Measurements from ENCODE around the gene HCRT. TPM values are rescaled to one million over a fixed set of nuclear protein-coding genes. Genes with fewer than 3 reads are reported as not detected.

HCRT gene
- total RNA-seq, 1 donor from 2014 or later, result not detected

- DNase-seq (no peak), ATAC-seq (no peak)
- peak overlapping the region; percentile 65 for H3K4me3 ChIP-seq
- H3K27ac ChIP-seq, result peak overlapping the region; percentile 75
- H3K27me3 ChIP-seq (ENCODE audit: low read depth), result peaks cover 26% of the 10 kb centered on the region
- H3K9me3 ChIP-seq, result no peaks in the 10 kb centered on the region
- intact Hi-C loops (cut with DNase I), result no loop called here
- no peaks in the 10 kb centered on the region for H3K36me3 ChIP-seq
- H3K4me1 ChIP-seq, result peaks cover 39% of the 10 kb centered on the region
- no peak for TF ChIP-seq CTCF (IDR thresholded peaks at IDR 0.05)
Measured at GRCh38 chr17:42182927-42183734, 2.1 kb downstream of the HCRT start.

GRCh38 chr17:42181851-42182207 is 3.4 kb downstream of the HCRT start:
- no peak for TF ChIP-seq CTCF (IDR thresholded peaks at IDR 0.05)
- Histone ChIP-seq H3K4me3 (no peak overlapping the region), H3K9me3 (no peaks in the 10 kb centered on the region), H3K27me3 (ENCODE audit: low read depth) (peaks cover 26% of the 10 kb centered on the region), H3K36me3 (no peaks in the 10 kb centered on the region), H3K27ac (no peak overlapping the region), H3K4me1 (peaks cover 39% of the 10 kb centered on the region)
- intact Hi-C loops (cut with DNase I), result no loop called here
- ATAC-seq (no peak), DNase-seq (no peak)

- no peaks in the 10 kb centered on the region for H3K36me3 ChIP-seq
- H3K27ac ChIP-seq, result no peak within 1 kb of the TSS
- H3K4me3 ChIP-seq, result peak within 1 kb of the TSS; percentile 51
- peak; percentile 67 to 78 for ATAC-seq
- TF ChIP-seq CTCF (IDR thresholded peaks at IDR 0.05), result peak; percentile 54
- no peaks in the 10 kb centered on the region for H3K9me3 ChIP-seq
- peak; percentile 91 for DNase-seq
- intact Hi-C loops (cut with DNase I), result no loop called here
- H3K27me3 ChIP-seq (ENCODE audit: low read depth), result peaks cover 26% of the 10 kb centered on the region
- H3K4me1 ChIP-seq, result peaks cover 39% of the 10 kb centered on the region
Measured at GRCh38 chr17:42180922-42181850, 4.1 kb downstream of the HCRT start, which contains the start of gene KCNH4. Gene KCNH4, minus strand, starts transcription at chr17:42181142. Its CDS starts 197 bp downstream, at chr17:42180945.

GRCh38 chr17:42180411-42180921 is 4.8 kb downstream of the HCRT start:
- Histone ChIP-seq H3K27me3 (ENCODE audit: low read depth) (peaks cover 26% of the 10 kb centered on the region), H3K9me3 (no peaks in the 10 kb centered on the region), H3K27ac (no peak overlapping the region), H3K36me3 (no peaks in the 10 kb centered on the region), H3K4me1 (peaks cover 39% of the 10 kb centered on the region), H3K4me3 (peak overlapping the region; percentile 51)
- DNase-seq (no peak), ATAC-seq (no peak)
- no peak for TF ChIP-seq CTCF (IDR thresholded peaks at IDR 0.05)
- intact Hi-C loops (cut with DNase I), result no loop called here

- TF ChIP-seq CTCF (IDR thresholded peaks at IDR 0.05), result no peak
- Histone ChIP-seq H3K4me3 (no peak overlapping the region), H3K4me1 (peaks cover 39% of the 10 kb centered on the region), H3K9me3 (no peaks in the 10 kb centered on the region), H3K27ac (no peak overlapping the region), H3K36me3 (no peaks in the 10 kb centered on the region), H3K27me3 (ENCODE audit: low read depth) (peaks cover 26% of the 10 kb centered on the region)
- ATAC-seq (no peak), DNase-seq (no peak)
- intact Hi-C loops (cut with DNase I), result no loop called here
Measured at GRCh38 chr17:42179911-42180410, 5.3 kb downstream of the HCRT start.
